GM12892 (cell line): ENCODE data around the gene BACE2.
"Not testable (repeated sequence)": the region's sequence is repeated elsewhere in the genome, so short reads cannot be mapped to it uniquely, and the experiment has no call there.

Experiments
- DNase-seq: peaks from one replicate; pipeline ENCODE4 v3.0.0; 2011; ENCODE audit not compliant: insufficient read length
- FAIRE-seq: peaks from 2 replicates; lab custom pipeline; 2011; peaks lifted over from hg19 to GRCh38; lab: Jason Lieb, UNC
- POLR2A ChIP-seq: IDR thresholded peaks from 2 replicates; pipeline ENCODE4 v1.6.1; 2011; ENCODE audit warnings: low read depth, low read length, control low read depth
- POLR2AphosphoS5 ChIP-seq: IDR thresholded peaks from 2 replicates; pipeline ENCODE4 v1.6.1; 2011; ENCODE audit warnings: low read depth, low read length, control low read depth
- TAF1 ChIP-seq: IDR thresholded peaks from 2 replicates; pipeline ENCODE4 v1.6.1; 2011; ENCODE audit warnings: low read depth, mild to moderate bottlenecking, control low read depth, low read length, borderline replicate concordance

The BACE2 gene

DNA sequence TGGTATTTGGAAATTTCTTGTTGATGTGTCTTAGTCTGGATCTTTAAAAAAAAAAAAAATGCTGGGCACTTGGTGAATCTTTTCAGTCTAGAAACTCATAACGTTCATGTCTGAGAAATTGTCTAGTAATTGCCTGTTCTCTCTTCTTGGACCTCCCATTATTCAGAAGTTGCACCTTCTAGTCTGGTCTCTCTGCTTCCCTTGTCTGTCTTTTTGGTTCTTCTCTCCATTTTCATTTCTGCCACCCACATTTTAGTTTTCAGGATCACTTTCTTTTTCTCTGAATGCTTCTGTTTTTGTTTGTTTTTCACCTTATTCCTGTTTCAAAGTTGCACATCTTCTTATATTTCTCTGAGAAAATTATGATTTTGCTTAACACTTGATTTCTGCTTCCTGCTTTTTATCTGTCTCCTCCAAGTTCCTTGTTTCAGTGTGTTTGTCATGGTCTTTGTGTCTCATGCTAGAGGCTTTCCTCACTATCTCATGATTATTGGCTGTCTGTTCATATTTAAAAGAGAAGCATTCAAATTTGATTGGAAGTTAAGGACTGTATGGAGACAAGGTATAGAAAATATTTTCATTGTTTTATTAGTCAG, 21.3 kb downstream of the BACE2 start:
- no peak for TF ChIP-seq POLR2A
- no peak for TF ChIP-seq POLR2AphosphoS5
- no peak for TF ChIP-seq TAF1
- FAIRE-seq (no peak), DNase-seq (no peak)

GRCh38 chr21:41192552-41192951, 24.6 kb downstream of the BACE2 start:
- not testable (repeated sequence) for DNase-seq, FAIRE-seq

DNA sequence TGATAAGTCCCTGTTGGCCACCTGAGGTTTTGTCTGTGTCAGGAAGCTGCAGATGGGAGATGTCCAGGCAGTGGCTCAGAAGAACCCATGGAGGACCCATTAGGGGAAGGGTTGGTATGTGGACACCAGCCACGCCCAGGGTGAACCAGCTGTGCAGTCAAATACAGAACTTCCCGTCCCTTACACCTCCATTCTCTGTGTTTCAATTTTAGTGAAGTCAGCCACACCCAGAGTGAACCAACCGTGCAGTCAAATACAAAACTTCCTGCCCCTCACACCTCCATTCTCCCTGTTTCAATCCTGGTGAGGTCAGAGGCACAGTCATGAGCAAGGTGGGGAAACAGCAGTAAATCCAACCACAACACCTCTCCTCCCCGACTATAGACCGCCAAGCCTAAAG, 27.4 kb downstream of the BACE2 start:
- DNase-seq (no peak), FAIRE-seq (no peak)
- TF ChIP-seq TAF1 = no peak
- no peak for TF ChIP-seq POLR2AphosphoS5
- no peak for TF ChIP-seq POLR2A

- TF ChIP-seq TAF1 (no peak), POLR2A (no peak), POLR2AphosphoS5 (no peak)
- DNase-seq (no peak), FAIRE-seq (no peak)
These were observed 29.0 kb downstream of the BACE2 start for GRCh38 chr21:41196993-41197392.

- FAIRE-seq = no peak
- TF ChIP-seq POLR2AphosphoS5 = no peak
- no peak for DNase-seq
These were observed 29.6 kb downstream of the BACE2 start for GRCh38 chr21:41197582-41197981.

- not testable (repeated sequence) for DNase-seq, FAIRE-seq
These were observed 30.7 kb downstream of the BACE2 start for GRCh38 chr21:41198647-41199046.

- TF ChIP-seq TAF1 = no peak
- TF ChIP-seq POLR2A = no peak
- no peak for TF ChIP-seq POLR2AphosphoS5
- no peak for FAIRE-seq
- no peak for DNase-seq
These were observed 31.2 kb downstream of the BACE2 start for GRCh38 chr21:41199123-41199522.

GRCh38 chr21:41199588-41199987, 31.6 kb downstream of the BACE2 start:
- TF ChIP-seq POLR2AphosphoS5 (no peak), POLR2A (no peak), TAF1 (no peak)
- no peak for FAIRE-seq
- no peak for DNase-seq

DNA sequence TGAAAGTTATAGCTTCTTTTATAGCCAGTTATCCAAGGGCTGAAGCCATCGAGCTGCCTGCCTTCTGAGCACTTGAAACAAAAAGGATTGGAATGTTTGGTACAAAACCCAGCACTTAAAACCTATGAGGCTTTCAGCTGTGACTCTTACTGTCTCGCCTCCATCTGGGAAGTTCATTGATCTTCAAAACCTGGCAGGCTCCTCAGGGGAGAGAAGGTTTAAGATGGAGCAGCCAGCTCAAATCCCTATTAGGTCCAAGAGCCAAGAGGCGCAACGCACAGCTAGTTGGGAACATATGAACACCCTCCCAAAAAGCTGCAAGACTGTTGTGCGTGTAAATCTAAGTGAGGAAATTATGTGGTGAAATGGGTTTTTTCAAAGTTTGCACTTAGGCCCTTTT, 33.4 kb downstream of the BACE2 start:
- no peak for TF ChIP-seq POLR2A
- TF ChIP-seq POLR2AphosphoS5 = no peak
- no peak for TF ChIP-seq TAF1
- DNase-seq = no peak
- FAIRE-seq = no peak

DNA sequence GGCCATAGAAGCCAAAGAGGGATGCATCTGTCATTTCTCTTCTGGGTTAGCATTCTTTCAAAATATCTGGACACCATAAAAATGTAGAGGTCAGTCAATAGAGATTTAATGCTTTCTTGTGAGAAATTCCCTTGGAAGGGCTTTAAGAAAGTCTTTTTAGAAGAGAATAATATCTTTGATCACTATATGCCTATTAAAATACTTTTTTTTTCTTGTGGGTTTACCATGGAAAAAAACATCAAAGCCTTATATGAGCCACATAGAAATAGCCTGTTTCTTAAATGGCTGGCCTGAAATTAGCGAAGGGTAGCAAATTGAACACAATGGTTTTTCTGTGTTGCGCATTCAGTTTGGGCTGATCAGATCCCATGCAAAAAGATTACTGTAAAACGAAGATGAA, 36.8 kb downstream of the BACE2 start:
- no peak for FAIRE-seq
- TF ChIP-seq POLR2A (no peak), POLR2AphosphoS5 (no peak), TAF1 (no peak)
- DNase-seq = no peak

- DNase-seq = no peak
- TF ChIP-seq TAF1 = no peak
- TF ChIP-seq POLR2AphosphoS5 = no peak
- TF ChIP-seq POLR2A = no peak
- FAIRE-seq = no peak
These were observed 39.7 kb downstream of the BACE2 start for GRCh38 chr21:41207401-41208375.

DNA sequence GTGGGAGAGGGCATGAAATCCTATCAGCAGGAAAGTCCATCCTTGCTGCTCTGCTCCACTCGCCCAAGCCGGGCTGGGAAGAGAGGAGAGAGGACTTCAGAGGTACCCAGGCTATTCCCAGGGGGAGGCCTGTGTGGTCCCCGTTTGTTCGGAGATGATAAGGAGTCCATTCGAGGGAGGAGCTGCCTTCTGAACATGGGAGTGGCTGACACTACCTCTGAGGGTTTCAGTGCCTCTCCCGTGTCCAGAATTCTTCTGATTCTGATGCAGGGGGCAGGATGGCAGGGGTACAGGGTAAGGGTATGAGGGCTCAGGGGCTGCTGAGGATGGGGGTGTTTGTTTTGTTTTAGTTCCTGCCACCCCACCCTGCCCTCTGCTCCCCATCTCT, 40.4 kb downstream of the BACE2 start:
- DNase-seq = no peak

More for the DNA sequence above, 40.4 kb downstream of the BACE2 start:
- TF ChIP-seq TAF1 (no peak), POLR2A (no peak), POLR2AphosphoS5 (no peak)
- FAIRE-seq = no peak
